ENCODE measurements around the gene COL15A1.

COL15A1 gene

DNA sequence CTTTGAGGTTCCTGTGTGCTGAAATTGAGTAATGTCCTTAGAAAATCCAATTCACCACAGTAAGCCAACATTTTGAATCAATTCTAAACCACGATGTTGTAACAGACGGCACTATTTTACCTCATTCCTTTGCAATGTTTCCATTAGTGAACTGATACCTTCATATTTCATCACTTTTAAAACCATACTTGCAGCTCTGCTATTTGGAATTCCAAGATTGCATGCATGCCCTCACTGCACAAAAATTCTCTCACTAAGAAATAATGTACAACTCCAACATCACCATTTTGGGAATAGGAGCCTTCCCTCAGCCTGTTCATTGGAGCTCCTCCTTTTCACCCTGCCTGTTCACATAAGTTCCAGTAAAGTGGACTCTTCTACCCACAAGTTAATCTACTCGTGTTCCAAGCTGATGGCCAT lies 86.4 kb downstream of the COL15A1 start:
- H3K4me3 ChIP-seq (replicated peaks in 1 of 2; ENCODE audit: low read depth in 2 of 2, low read length in 2 of 2) = no peak overlapping the region
- TF ChIP-seq, protein P1, sequence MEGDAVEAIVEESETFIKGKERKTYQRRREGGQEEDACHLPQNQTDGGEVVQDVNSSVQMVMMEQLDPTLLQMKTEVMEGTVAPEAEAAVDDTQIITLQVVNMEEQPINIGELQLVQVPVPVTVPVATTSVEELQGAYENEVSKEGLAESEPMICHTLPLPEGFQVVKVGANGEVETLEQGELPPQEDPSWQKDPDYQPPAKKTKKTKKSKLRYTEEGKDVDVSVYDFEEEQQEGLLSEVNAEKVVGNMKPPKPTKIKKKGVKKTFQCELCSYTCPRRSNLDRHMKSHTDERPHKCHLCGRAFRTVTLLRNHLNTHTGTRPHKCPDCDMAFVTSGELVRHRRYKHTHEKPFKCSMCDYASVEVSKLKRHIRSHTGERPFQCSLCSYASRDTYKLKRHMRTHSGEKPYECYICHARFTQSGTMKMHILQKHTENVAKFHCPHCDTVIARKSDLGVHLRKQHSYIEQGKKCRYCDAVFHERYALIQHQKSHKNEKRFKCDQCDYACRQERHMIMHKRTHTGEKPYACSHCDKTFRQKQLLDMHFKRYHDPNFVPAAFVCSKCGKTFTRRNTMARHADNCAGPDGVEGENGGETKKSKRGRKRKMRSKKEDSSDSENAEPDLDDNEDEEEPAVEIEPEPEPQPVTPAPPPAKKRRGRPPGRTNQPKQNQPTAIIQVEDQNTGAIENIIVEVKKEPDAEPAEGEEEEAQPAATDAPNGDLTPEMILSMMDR (IDR thresholded peaks at IDR 0.05; ENCODE audit: low read depth, low read length) = no peak
- DNase-seq (ENCODE audit: low read depth in 2 of 2) = peak; percentile 89 to 94

DNA sequence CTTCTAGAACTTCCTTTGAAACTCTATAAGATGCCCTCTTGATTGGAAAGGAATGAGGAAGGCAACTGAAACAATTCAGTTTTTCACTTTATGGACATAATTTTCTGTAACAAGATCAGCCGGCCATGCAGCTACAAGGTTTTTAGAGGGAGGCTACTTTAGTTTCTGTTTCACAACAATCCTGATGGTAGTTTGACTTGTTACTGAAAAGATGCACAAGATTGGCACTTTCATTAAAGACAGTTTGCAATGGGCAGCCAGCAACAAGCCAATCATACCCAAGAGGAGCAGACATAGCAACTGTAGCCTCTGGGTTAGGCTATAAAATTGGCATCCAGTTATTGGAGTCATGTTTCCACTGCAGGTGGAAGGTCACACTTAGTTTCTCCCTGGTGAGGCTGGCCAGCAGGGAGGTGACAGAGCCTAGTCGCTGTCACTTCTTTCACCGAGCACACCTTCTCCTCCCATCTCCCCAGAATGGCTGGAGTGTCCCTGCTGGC lies 87.0 kb downstream of the COL15A1 start:
- H3K4me3 ChIP-seq (replicated peaks in 1 of 2; ENCODE audit: low read depth in 2 of 2, low read length in 2 of 2) = no peak overlapping the region
- DNase-seq (ENCODE audit: low read depth in 2 of 2) = no peak

DNA sequence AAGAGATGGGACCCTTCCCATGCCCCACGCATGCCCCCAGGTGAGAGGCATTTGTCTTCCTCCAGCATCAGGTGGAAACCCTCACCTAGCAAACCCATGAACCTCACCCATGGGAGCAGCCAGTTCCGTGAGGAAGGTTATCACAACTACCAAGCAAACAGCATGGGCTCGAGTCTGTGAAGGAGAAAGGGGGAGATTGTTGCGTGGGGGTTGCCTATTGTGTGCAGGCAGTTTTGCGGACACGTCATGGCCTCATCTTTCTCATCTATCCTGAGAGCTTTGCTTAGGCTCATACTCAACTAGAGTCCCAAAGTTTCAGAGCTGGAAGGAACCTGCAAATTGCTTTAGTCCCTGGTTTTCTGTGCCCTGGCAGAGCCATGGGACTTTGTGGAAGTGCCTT lies 87.6 kb downstream of the COL15A1 start:
- H3K4me3 ChIP-seq (replicated peaks in 1 of 2; ENCODE audit: low read depth in 2 of 2, low read length in 2 of 2) = no peak overlapping the region
- TF ChIP-seq, protein P1 (IDR thresholded peaks at IDR 0.05; ENCODE audit: low read depth, low read length) = no peak
- DNase-seq (ENCODE audit: low read depth in 2 of 2) = no peak

More for the DNA sequence above, 87.0 kb downstream of the COL15A1 start:
- TF ChIP-seq, protein P1 (IDR thresholded peaks at IDR 0.05; ENCODE audit: low read depth, low read length) = no peak

DNA sequence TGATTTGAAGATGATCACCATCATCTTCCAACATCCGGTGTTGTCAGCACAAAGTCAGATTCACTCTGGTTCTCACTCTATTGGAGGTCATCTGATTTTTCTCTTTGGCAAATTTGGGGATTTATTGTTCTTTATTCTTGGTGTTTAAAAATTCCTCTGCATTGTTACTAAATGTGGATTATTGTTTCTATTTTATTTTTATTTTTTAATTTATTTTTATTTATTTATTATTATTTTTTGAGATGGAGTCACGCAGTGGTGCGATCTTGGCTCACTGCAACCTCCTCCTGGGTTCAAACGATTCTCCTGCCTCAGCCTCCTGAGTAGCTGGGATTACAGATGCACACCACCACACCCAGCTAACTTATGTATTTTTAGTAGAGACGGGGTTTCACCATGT lies 88.3 kb downstream of the COL15A1 start:
- DNase-seq (ENCODE audit: low read depth in 2 of 2) = no peak
- TF ChIP-seq, protein P1 (IDR thresholded peaks at IDR 0.05; ENCODE audit: low read depth, low read length) = no peak
- H3K4me3 ChIP-seq (replicated peaks in 1 of 2; ENCODE audit: low read depth in 2 of 2, low read length in 2 of 2) = no peak overlapping the region

DNA sequence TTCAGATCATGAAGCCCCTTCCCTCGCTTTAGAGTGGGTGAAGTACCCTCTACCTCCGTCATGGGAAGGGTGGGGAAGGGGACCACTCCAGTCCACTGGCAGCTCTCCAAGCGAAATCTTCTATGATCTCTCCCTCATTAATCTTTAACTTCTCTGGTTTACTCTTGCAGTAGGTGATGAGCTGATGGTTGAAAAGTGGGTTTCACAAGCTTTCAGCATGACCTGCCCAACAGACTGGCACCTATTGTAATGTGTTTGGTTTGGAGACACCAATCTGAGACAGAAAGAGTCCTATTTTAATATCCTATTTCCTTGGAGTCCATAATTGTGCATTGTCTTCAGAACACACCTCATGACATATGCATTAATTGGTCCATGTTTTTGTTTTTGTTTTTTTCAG lies 90.4 kb downstream of the COL15A1 start:
- TF ChIP-seq, protein P1 (IDR thresholded peaks at IDR 0.05; ENCODE audit: low read depth, low read length) = no peak
- DNase-seq (ENCODE audit: low read depth in 2 of 2) = no peak
- no peak overlapping the region for H3K4me3 ChIP-seq (replicated peaks in 1 of 2; ENCODE audit: low read depth in 2 of 2, low read length in 2 of 2)

DNA sequence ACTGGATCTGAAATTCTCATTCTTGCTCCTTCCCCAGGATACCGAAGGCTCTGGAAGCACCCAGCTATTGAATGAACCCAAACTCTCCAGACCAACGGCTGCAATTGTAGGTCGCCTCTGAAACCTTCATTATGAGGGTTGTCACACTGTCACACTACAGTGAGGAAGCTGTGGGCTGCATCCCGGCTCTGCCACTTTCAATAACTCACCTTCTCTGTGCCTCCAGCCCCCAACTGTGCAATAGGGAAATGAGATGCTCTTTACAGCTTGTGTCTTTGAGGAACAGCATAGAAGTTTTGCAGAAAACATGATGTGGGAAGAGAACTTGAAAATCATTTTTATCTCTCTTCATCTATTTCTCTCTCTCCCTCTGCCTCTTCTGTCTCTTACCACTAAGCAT lies 91.6 kb downstream of the COL15A1 start:
- H3K4me3 ChIP-seq (replicated peaks in 1 of 2; ENCODE audit: low read depth in 2 of 2, low read length in 2 of 2) = no peak overlapping the region
- no peak for DNase-seq (ENCODE audit: low read depth in 2 of 2)
- TF ChIP-seq, protein P1 (IDR thresholded peaks at IDR 0.05; ENCODE audit: low read depth, low read length) = no peak

All from cardiac fibroblast (primary cell).